HG03064 (cell line): ENCODE measurements around the gene PLEKHG1.

Experiments
- ATAC-seq: cut with Tn5 transposase; IDR thresholded peaks from one replicate; pipeline ENCODE4 v1.9.1; 2021; ENCODE audit warnings: low read depth; ENCODE audit not compliant: unreplicated experiment

Gene PLEKHG1

GRCh38 chr6:150617496-150618460 lies 18.1 kb downstream of the PLEKHG1 start:
- ATAC-seq: no peak

DNA sequence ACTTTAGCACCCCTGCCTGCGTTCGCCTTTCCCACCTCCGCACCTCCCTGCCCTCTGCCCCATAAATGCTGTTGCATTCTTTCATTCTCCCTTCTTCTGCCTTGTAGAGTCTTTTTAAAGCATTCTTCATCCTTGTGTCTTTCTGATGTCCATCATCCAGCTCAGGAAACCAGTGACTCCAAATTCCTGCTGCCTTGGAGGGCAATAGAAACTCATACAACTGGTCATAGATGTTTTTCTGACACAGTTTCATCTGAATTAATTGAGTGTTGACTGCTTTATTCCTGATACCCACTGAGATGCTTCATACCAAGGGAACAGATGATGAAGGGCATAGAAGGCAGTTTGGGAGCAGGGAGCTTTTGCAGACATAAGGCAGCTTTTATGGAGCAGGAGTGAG lies 19.6 kb downstream of the PLEKHG1 start:
- ATAC-seq: no peak

- no peak for ATAC-seq
Observed at GRCh38 chr6:150620244-150620643, 20.6 kb downstream of the PLEKHG1 start.

GRCh38 chr6:150620763-150621162 lies 21.1 kb downstream of the PLEKHG1 start:
- no peak for ATAC-seq

DNA sequence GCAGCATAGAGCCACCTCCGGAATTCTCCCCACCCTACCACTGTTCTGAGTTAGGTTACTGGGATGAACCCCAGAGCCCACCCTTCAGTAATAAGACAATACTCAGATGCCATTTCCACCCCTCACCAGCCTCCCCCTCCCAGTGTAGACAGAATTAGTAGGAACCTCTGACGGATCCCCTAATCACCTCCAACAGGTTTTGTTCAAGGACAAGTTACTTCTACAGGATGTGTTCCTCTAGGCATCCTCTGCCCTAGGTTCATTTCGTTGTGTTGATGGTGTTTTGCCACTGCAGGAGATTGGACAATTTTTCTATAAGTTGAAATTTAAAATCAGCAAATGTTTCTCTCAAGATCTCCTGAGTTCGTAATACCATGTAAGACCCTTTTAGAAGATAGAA lies 22.8 kb downstream of the PLEKHG1 start:
- ATAC-seq: no peak

- ATAC-seq: peak; percentile 97
Observed at GRCh38 chr6:150622941-150623874, 23.5 kb downstream of the PLEKHG1 start.

DNA sequence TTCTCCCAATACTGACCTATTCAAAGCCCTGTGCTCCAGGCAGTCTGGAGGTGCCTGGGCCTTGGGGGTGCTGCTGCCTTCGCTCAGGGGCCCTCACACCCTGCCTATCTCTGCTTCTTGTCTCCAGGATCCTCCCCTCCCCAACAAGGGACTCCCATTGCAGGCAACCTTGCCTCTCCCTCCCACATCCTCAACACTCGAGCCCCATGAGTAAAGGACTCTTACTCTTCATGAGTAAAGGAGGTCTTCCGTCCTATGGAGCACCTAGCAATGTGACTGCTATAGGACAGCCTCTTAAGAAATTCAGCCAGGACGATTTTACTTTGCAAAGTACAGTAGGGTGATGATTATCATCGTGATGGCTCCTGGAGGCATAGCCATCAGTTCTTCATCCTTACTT lies 24.5 kb downstream of the PLEKHG1 start:
- ATAC-seq: no peak

DNA sequence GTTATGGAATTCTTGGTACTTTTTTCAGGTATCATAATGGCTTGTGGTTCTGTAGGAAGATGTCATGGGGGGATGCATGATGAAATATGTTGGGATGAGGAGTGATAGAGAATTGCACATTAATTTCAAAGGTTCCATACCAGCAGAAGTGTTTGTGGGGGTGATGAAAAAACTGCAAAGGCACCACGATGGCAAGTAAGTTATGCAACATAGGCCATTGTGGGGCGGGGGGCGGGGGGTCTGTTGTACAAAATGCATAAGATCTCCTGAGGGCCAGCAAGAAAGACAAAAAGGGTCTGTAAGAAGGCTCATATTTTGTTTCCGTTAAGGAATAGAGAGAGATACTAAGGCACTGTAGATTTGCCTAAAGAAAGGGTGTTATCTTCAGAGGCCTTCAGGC lies 26.2 kb downstream of the PLEKHG1 start:
- no peak for ATAC-seq

GRCh38 chr6:150627154-150627553 lies 27.5 kb downstream of the PLEKHG1 start:
- ATAC-seq: no peak

- ATAC-seq: no peak
Observed at GRCh38 chr6:150627585-150628025, 27.9 kb downstream of the PLEKHG1 start.

GRCh38 chr6:150628908-150629307 lies 29.2 kb downstream of the PLEKHG1 start:
- ATAC-seq: no peak

- no peak for ATAC-seq
Observed at GRCh38 chr6:150631283-150631983, 31.7 kb downstream of the PLEKHG1 start.

GRCh38 chr6:150631984-150632642 lies 32.4 kb downstream of the PLEKHG1 start:
- ATAC-seq: no peak

- peak; percentile 40 for ATAC-seq
Observed at GRCh38 chr6:150632785-150633485, 33.2 kb downstream of the PLEKHG1 start.

DNA sequence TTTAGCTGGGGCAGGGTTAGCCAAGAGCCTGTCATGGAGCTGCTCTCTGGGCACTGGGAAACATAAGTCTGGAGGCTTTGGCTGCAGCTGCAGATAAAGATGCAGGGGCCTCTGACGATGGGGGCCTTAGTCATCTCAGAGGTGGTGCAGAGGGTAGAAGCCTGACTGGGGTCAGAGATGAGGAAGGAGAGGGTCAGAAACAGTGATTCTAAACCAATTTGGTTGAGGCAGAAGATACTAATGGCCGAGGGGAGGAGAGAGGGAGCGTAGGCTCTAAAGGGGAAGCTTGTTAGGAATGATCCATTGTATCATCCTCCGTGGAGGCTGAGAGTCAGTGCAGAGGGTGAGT lies 33.8 kb downstream of the PLEKHG1 start:
- ATAC-seq: peak; percentile 9

DNA sequence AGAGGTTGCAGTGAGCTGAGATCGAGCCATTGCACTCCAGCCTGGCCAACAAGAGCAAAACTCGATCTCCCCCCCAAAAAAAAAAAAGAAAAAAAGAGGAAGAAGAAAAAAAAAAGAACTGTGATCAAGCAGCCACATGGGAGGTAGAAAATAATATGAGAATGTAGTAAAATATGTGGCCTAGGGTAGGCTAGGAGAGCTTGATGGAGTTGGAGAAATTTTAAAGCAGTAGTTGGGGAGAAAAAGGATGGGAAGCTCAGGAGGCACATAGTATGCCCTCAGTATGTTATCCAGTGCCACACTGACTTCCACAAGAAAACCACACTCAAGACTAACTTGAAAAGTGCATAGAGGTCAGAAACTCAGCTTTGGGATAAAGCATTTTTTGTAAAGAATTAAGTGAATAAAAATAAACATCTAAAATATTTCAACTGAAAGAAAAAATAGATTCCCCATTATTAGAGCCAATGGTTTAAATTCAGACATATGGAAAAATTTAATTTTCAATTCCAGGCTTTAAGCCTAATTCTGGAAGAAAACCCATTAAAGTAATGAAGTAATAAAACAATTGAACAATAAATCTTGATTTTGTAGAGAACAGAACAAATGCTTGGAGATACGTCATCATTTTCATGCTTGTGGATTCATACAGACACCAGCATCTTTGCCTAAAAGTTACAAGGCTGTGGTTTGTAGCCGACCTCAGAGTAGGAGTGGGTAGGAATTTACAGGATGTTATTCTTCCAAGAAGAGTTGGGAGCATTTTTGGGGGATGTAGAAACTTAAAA lies 34.7 kb downstream of the PLEKHG1 start:
- no peak for ATAC-seq

GRCh38 chr6:150634964-150635292 lies 35.2 kb downstream of the PLEKHG1 start:
- ATAC-seq: no peak

GRCh38 chr6:150635906-150636514 lies 36.3 kb downstream of the PLEKHG1 start:
- no peak for ATAC-seq
